NCI-H1105 (cell line): ENCODE data around the gene EN1.
A peak's percentile ranks its signal among the peaks of the same experiment; 100 is the strongest.

Experiments
- DNase-seq: peaks from one replicate; lab custom pipeline; 2025; lab: John Stamatoyannopoulos, UW

The EN1 gene

GRCh38 chr2:118855451-118856279 is 8.2 kb upstream of the EN1 start:
- DNase-seq = peak; percentile 58

- no peak for DNase-seq
Measured at GRCh38 chr2:118854507-118855345, 7.3 kb upstream of the EN1 start.

- no peak for DNase-seq
Measured at GRCh38 chr2:118853651-118854291, 6.3 kb upstream of the EN1 start.

GRCh38 chr2:118853129-118853640 is 5.7 kb upstream of the EN1 start:
- DNase-seq = no peak

GRCh38 chr2:118852605-118853128 is 5.2 kb upstream of the EN1 start:
- no peak for DNase-seq

GRCh38 chr2:118851650-118852049 is 4.2 kb upstream of the EN1 start:
- no peak for DNase-seq

- DNase-seq = no peak
Measured at GRCh38 chr2:118850901-118851415, 3.5 kb upstream of the EN1 start.

GRCh38 chr2:118850168-118850900 is 2.9 kb upstream of the EN1 start:
- DNase-seq = no peak

GRCh38 chr2:118849226-118850167 is 2.0 kb upstream of the EN1 start:
- DNase-seq = no peak

- DNase-seq = no peak
Measured at GRCh38 chr2:118848381-118849225, 1.2 kb upstream of the EN1 start.

- peak; percentile 31 for DNase-seq
Measured at GRCh38 chr2:118847762-118848172, 319 bp upstream of the EN1 start.

GRCh38 chr2:118846442-118846952 is 951 bp downstream of the EN1 start:
- peak; percentile 30 for DNase-seq

- no peak for DNase-seq
Measured at GRCh38 chr2:118845522-118846441, 1.7 kb downstream of the EN1 start.

- DNase-seq = no peak
Measured at GRCh38 chr2:118845005-118845521, 2.4 kb downstream of the EN1 start.

GRCh38 chr2:118844261-118845004 is 3.0 kb downstream of the EN1 start:
- no peak for DNase-seq

- DNase-seq = no peak
Measured at GRCh38 chr2:118843483-118844132, 3.8 kb downstream of the EN1 start.
